ENCODE measurements around the gene NR6A1. TPM values are rescaled to one million over a fixed set of nuclear protein-coding genes. Genes with fewer than 3 reads are reported as not detected.

Gene NR6A1
- polyA plus RNA-seq, 2 donors = 0.68 to 1.4 TPM

DNA sequence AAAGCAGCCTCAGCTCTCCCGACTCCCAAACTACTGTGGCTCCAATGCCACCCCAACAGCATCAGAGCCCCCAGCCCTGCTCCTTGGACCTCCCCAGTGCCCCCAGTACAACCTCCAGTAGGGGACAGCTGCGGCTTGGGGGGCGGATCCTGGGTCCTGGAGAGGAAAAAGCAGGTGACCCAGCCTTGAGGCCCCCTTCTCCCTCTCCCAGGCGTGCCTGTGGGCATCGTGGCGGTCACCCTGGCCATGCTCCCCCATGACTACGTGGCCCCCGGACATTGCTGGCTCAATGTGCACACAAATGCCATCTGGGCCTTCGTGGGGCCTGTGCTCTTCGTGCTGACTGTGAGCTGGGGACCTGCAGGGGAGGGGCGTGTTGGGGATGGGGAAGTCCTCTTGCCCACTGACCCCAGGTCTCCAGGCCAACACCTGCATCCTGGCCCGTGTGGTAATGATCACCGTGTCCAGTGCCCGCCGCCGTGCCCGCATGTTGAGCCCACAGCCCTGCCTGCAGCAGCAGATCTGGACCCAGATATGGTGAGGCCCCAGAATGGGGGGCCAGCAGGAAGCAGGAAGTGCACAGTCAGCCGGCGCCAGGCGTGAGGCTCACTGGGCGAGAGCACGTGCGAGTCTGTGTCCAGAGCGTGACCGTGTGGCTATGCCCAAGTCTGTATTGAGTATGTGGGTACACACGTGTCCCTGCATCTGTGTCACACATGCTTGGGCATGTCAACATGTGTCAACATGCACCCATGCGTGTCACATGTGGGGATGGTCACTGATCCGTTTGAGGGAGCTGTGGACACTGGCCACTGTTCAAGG is 301.9 kb downstream of the NR6A1 start:
- no peak overlapping the region for H3K4me3 ChIP-seq (ENCODE audit: low read depth in 1 of 2, low read length in 2 of 2)
- H3K36me3 ChIP-seq (ENCODE audit: control insufficient read depth in 2 of 2, insufficient read depth in 2 of 2, low read length in 1 of 2) = no peaks in the 10 kb centered on the region
- H3K27me3 ChIP-seq (ENCODE audit: control insufficient read depth in 1 of 2, insufficient read depth in 2 of 2, low read length in 2 of 2) = no peaks in the 10 kb centered on the region
- WGBS, 2 donors = 82 to 83% methylated on average over 28 of the region's 28 CpGs
- no peaks in the 10 kb centered on the region for H3K4me1 ChIP-seq (ENCODE audit: control insufficient read depth in 2 of 2, insufficient read depth in 2 of 2, low read length in 1 of 2)
- H3K9me3 ChIP-seq (ENCODE audit: control insufficient read depth in 2 of 2, insufficient read depth in 1 of 2, low read depth in 1 of 2, low read length in 1 of 2) = no peaks in the 10 kb centered on the region
- no peak overlapping the region for H3K27ac ChIP-seq (ENCODE audit: low read depth in 2 of 2, low read length in 1 of 2)

DNA sequence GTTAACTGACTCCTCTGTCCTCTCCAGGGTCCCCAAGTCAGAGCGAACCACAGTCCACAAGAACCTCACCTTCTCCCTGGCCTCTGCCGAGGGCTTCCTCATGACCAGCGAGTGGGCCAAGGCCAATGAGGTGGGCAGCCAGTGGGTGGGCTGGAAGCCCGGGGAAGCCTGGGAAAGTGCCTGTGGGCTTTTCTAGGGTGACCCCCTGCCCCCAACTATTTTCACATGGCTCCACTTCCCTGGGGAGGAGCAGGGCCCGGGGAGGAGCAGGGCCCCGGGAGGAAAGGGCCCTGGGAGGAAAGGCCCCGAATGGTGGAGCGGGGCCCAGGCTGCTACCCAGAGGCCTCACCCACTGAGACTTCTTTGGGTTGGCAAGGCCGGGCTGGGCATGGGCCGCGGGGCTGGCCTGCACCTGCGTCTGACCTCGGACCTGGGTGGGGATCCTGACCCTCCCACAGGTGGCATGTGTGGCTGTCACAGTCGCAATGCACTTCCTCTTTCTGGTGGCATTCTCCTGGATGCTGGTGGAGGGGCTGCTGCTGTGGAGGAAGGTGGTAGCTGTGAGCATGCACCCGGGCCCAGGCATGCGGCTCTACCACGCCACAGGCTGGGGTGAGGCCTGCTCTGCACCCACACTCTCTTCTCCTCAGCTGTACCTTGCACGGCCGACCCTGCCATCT is 302.9 kb downstream of the NR6A1 start:
- Histone ChIP-seq H3K9me3 (ENCODE audit: control insufficient read depth in 2 of 2, insufficient read depth in 1 of 2, low read depth in 1 of 2, low read length in 1 of 2) (peaks cover 0 to 2% of the 10 kb centered on the region in 2 donors), H3K27ac (ENCODE audit: low read depth in 2 of 2, low read length in 1 of 2) (no peak overlapping the region), H3K27me3 (ENCODE audit: control insufficient read depth in 1 of 2, insufficient read depth in 2 of 2, low read length in 2 of 2) (no peaks in the 10 kb centered on the region), H3K36me3 (ENCODE audit: control insufficient read depth in 2 of 2, insufficient read depth in 2 of 2, low read length in 1 of 2) (no peaks in the 10 kb centered on the region), H3K4me1 (ENCODE audit: control insufficient read depth in 2 of 2, insufficient read depth in 2 of 2, low read length in 1 of 2) (no peaks in the 10 kb centered on the region), H3K4me3 (ENCODE audit: low read depth in 1 of 2, low read length in 2 of 2) (no peak overlapping the region)
- 87 to 90% methylated on average over 19 of the region's 19 CpGs for WGBS, 2 donors

DNA sequence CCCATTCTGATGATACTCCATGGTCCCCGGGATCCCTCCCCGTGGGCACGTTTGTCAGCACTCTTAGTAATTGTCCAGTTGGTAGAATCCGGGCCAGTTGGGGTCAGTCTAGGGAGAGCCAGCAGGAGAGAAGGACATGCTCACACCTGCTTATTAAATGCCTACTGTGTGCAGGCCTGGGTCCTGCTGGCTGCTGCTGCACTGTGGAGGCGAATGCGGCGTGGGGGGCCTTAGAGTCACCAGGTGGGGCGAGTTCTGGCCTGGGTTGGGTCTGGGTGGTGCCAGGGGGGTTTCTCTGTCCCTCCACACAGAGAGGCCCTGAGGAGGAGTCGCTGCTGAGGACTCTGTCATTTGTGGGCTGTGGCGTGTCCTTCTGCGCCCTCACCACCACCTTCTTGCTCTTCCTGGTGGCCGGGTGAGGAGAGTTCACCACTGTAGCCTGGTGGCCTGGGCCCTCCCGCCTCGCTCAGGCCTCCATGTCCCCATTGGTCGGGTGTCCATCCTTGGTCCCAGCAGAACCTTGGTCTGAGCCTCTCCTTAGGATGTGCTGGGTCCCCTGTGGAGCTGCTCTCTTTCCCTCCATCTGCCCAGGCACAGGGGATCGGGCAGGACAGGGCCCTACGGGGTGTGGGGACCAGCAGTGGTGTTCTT is 303.6 kb downstream of the NR6A1 start:
- H3K9me3 ChIP-seq (ENCODE audit: control insufficient read depth in 2 of 2, insufficient read depth in 1 of 2, low read depth in 1 of 2, low read length in 1 of 2) = peaks cover 0 to 2% of the 10 kb centered on the region in 2 donors
- H3K36me3 ChIP-seq (ENCODE audit: control insufficient read depth in 2 of 2, insufficient read depth in 2 of 2, low read length in 1 of 2) = no peaks in the 10 kb centered on the region
- WGBS, 2 donors = 91 to 93% methylated on average over 17 of the region's 17 CpGs

More for the DNA sequence above, 303.6 kb downstream of the NR6A1 start:
- Histone ChIP-seq H3K27ac (ENCODE audit: low read depth in 2 of 2, low read length in 1 of 2) (no peak overlapping the region), H3K4me1 (ENCODE audit: control insufficient read depth in 2 of 2, insufficient read depth in 2 of 2, low read length in 1 of 2) (no peaks in the 10 kb centered on the region), H3K27me3 (ENCODE audit: control insufficient read depth in 1 of 2, insufficient read depth in 2 of 2, low read length in 2 of 2) (no peaks in the 10 kb centered on the region), H3K4me3 (ENCODE audit: low read depth in 1 of 2, low read length in 2 of 2) (no peak overlapping the region)

Other genes starting within 250 kb of the NR6A1 start
- gene OLFML2A, start 5.8 kb upstream of the NR6A1 start, polyA plus RNA-seq = 1 to 10 TPM; 3.7 to 5.2 TPM
- not detected for gene WDR38, start 82.1 kb upstream of the NR6A1 start, polyA plus RNA-seq
- 1,000 to 10,000 TPM; 3,603 to 5,640 TPM for gene RPL35, start 90.6 kb upstream of the NR6A1 start, polyA plus RNA-seq
- 10 to 100 TPM; 30.2 to 64.4 TPM for gene ARPC5L, start 90.8 kb upstream of the NR6A1 start, polyA plus RNA-seq
- gene GOLGA1, start 169.8 kb upstream of the NR6A1 start, polyA plus RNA-seq = 1 to 10 TPM; 5.9 to 6.5 TPM

Data from esophagus (tissue), 2 donors.